Astrocyte of the cerebellum (primary cell): ENCODE data around the gene HMCN1.

Experiments
- DNase-seq: peaks from one replicate; pipeline ENCODE4 v3.0.0-alpha.2; 2011; ENCODE audit warnings: low read depth
- H3K4me3 ChIP-seq: 2 replicates; pipeline ENCODE4 v1.5.1; 2011; ENCODE audit warnings: mild to moderate bottlenecking, low read depth, low read length, moderate library complexity
- in situ Hi-C: cut with HindIII; loops from 2 replicates; pipeline ENCODE4 v1.10.0; 2017; ENCODE audit warnings: low sequenced_read_pairs
- TF ChIP-seq, protein P1 (sequence below): IDR thresholded peaks from 2 replicates; pipeline ENCODE4 v1.5.1; 2012; ENCODE audit warnings: low read length, low read depth, moderate library complexity, mild to moderate bottlenecking; ENCODE audit errors: missing control alignments

Gene HMCN1

DNA sequence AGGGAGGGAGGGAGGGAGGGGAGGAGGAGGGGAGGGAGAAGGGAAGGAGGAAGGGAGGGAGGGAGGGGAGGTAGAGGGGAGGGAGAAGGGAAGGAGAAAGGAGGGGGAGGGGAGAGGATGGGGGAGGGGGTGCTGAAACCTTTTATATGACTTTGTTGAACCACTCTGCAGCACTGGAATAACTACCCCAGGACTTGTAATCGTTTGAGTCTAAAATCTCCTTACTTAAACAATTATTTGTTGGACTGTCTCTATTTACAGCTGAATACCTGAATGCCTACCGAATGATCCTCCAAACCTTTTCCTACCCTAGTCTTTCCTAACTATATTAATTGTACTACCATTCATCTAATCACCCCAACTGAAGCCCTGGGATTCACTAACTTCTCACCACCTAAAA is 459.0 kb downstream of the HMCN1 start:
- in situ Hi-C loops, result no loop called here
- no peak for DNase-seq
- no peak overlapping the region for H3K4me3 ChIP-seq
- TF ChIP-seq, protein P1, sequence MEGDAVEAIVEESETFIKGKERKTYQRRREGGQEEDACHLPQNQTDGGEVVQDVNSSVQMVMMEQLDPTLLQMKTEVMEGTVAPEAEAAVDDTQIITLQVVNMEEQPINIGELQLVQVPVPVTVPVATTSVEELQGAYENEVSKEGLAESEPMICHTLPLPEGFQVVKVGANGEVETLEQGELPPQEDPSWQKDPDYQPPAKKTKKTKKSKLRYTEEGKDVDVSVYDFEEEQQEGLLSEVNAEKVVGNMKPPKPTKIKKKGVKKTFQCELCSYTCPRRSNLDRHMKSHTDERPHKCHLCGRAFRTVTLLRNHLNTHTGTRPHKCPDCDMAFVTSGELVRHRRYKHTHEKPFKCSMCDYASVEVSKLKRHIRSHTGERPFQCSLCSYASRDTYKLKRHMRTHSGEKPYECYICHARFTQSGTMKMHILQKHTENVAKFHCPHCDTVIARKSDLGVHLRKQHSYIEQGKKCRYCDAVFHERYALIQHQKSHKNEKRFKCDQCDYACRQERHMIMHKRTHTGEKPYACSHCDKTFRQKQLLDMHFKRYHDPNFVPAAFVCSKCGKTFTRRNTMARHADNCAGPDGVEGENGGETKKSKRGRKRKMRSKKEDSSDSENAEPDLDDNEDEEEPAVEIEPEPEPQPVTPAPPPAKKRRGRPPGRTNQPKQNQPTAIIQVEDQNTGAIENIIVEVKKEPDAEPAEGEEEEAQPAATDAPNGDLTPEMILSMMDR, result no peak

DNA sequence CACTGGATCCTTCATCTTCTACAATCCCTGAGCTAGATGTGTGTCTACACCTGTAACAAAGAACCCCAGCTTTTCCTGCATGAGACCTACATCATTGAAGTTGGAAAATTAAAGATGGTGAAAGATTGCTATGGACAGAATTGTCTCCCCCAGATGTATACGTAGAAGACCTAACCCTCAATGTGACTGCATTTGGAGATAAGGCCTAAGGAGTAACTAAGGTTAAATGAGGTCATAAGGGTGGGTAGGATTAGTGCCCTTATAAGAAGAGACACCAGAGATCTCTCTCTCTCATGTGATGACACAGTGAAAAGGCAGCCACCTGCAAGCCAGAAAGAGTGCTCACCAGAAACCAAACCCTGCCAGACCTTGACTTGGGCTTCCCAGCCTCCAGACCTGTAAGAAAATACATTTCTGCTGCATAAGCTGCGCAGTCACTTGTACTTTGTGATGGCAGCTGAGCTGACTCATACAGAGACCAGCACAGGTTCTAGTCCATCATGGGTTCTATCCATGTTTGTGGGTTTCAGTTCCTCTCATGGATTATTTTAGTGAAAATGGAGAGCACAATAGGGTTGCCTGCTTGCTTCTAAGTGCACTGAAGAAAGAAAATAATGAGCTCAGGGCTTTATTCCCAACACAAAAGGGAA is 460.0 kb downstream of the HMCN1 start:
- H3K4me3 ChIP-seq, result no peak overlapping the region
- in situ Hi-C loops, result no loop called here
- TF ChIP-seq, protein P1, result no peak
- no peak for DNase-seq

DNA sequence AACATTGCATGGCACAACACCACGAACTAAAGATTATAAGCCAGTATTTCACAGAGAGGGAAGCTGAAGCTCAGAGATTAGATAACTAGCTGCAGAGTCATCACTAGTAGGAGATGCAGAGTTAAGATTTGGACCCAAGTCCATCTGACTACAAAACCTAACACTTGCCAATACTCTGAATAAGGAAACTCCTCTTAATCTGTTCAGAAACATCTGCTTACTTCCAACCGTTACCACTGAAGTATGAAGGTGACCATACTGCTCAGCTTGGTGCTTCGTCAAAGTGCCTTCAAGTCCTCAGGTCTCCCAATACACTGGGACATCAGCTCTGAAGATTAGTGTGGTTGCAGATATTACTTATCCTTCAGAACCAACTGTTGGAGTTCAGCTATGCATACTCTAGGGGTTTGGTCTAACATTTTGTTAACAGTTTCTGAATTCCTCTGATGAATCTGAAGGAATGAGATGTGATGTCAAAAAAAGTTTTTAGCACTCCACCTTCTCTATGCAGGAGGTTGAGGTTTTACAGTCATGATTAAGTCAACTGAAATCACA is 461.3 kb downstream of the HMCN1 start:
- no peak for DNase-seq
- in situ Hi-C loops, result no loop called here
- TF ChIP-seq, protein P1, result no peak
- no peak overlapping the region for H3K4me3 ChIP-seq

DNA sequence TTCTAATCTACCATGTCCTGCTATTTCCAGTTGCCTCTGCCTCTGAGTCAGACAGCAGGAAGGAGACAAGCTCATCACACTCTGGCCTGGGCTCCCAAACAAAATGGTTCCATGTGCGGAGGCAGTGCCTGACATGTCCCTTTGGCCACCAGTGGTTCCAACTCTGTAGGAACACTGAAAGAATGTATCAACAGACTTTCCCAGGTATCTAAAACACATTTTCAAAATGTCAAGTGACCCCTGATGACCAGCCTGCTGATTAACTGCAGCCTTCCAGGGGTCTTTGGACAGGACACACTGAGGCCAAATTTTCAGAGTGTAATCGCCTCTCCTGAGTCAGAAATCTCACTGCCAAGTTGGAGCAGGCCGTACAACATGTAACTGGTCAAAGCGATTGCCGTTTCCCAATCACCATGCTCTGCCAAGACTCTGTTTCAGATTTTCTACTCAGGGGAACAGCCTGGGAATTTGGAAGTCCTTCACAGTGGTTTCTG is 468.1 kb downstream of the HMCN1 start:
- DNase-seq, result peak; percentile 49
- no peak overlapping the region for H3K4me3 ChIP-seq
- in situ Hi-C loops, result no loop called here
- TF ChIP-seq, protein P1, result no peak

DNA sequence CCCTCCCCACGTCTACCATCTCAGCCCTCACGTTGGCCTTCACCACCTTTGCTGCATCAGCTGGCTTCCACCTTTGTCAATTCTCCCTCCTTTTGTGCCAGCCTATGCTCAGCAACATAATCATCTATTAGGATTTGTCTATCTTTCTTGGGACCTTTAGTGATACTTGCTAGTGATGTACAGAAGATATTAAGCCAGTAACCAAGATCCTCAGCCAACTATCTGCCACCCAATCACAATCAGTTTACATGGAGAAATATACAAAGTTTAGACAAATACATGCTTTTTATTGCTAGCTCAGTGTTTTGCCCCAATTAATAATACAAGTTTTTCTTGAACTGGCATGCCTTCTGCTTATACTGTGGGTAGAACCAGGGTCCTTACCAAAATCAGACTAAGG is 468.6 kb downstream of the HMCN1 start:
- TF ChIP-seq, protein P1, result no peak
- in situ Hi-C loops, result no loop called here
- H3K4me3 ChIP-seq, result no peak overlapping the region
- DNase-seq, result no peak

DNA sequence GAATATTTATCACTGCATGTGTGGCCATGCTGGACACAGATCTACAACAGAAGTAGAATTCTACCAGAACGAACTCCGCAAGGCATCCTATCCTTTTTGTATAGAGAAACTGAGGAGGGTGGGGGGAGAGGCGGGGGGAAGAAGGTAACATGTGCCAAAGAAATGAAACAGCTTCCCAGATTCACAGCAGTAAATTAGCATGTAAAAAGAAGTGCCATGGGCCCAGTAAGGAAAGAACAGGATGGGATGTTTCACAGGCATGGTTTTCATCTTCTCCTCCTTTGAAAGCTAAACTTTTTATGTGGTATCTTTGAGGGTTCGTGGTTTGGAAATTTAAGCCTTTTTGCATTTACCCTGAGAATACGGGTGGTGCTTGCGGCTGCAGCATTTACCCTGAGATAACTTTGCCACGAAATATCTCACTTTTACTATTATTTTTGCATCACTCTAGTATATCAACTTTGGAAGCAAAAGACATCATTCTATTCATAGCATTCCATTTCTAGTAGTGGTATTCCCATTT is 471.9 kb downstream of the HMCN1 start:
- H3K4me3 ChIP-seq, result no peak overlapping the region
- in situ Hi-C loops, result no loop called here
- TF ChIP-seq, protein P1, result no peak
- DNase-seq, result peak; percentile 12
